HG03097 (cell line): Measurements from ENCODE around the gene PLEK2.
"Not testable (repeated sequence)": the region's sequence is repeated elsewhere in the genome, so short reads cannot be mapped to it uniquely, and the experiment has no call there.

Experiments
- ATAC-seq: cut with Tn5 transposase; IDR thresholded peaks from one replicate; pipeline ENCODE4 v1.9.1; 2021; ENCODE audit not compliant: unreplicated experiment, low FRiP score

PLEK2 gene

GRCh38 chr14:67411820-67412421 is at the start of gene PLEK2:
Gene PLEK2, minus strand, starts transcription at chr14:67412165. Its CDS starts 106 bp downstream, at chr14:67412059.
- ATAC-seq: no peak

DNA sequence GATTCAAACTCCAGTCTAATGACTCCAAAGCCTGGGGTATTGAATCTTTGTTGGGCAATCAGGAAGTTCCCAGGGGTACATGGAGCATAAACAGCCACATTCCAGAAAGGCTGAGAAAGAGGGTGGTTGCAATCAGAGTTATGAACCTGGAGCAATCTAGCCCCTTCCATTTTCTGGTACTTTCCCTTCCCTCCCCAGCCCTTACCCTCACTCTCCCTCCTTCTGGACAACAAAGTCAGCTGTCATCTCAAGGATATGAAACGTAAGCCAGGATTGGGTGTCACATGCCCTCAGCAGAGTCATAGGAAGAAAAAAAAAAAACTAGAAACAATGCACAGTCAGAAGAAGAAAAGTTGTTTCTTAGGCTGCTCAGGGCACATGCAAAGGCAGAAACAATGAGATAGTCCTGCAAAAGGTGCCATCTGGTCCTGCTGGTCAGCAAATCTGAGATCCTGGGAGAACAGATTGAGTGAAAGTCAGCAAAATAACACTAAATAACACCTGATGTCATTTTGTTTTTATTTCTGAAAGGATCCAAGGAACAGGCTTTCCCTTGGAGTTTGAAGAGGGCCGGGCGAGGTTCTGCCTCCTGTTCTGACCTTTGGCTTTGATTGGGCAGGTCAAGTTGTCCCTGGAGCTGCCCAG is 49.5 kb upstream of the PLEK2 start:
- no peak for ATAC-seq

GRCh38 chr14:67459336-67459735 is 47.4 kb upstream of the PLEK2 start:
- ATAC-seq: no peak

- no peak for ATAC-seq
Observed at GRCh38 chr14:67457782-67458181, 45.8 kb upstream of the PLEK2 start.

DNA sequence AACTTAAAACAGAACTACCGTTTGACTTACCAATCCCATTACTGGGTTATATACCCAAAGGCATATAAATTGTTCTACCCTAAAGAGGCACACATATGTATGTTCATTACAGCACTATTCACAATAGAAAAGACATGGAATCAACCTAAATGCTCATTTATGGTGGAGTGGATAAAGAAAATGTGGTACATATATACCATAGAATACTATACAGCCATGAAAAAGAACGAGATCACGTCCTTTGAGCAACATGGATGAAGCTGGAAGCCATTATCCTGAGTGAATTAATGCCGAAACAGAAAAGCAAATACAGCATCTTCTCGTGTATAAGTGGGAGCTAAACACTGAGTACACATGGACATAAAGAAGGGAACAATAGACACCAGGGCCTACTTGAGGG is 44.8 kb upstream of the PLEK2 start:
- no peak for ATAC-seq

- ATAC-seq: no peak
Observed at GRCh38 chr14:67453575-67454300, 41.8 kb upstream of the PLEK2 start.

GRCh38 chr14:67451667-67452066 is 39.7 kb upstream of the PLEK2 start:
- not testable (repeated sequence) for ATAC-seq

DNA sequence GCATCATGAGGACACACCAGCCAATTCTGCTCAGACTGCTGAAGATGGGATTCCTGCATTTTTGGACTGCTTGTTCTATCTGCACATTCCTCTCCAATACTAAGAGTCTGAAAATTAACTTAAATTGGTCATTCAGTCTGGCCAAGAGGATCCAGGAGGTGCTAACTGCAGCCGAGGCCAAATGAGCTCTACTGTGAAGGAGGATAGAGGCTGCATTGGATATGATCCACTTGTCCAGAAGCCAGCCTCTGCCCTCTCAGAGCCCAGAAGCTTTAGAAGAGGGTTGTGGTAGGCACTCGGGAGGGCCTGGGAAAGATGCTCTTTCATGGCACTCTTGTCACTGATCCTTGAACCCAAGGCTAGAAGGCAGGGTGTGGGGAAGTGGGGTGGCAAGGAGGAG is 37.1 kb upstream of the PLEK2 start:
- no peak for ATAC-seq

DNA sequence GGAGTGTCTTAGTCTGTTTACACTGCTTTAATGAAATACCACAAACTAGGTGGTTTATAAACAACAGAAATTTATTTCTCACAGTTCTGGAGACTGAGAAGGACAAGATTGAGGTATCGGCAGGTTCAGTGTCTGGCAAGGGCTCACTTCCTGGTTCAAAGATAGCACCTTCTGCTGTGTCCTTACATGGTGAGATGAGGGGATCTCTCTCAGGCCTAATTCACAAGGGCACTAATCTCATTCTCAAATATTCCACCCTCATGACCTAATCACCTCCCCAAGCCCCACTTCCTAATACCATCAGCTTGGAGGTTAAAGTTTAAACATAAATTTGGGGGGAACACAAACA is 35.0 kb upstream of the PLEK2 start:
- no peak for ATAC-seq

DNA sequence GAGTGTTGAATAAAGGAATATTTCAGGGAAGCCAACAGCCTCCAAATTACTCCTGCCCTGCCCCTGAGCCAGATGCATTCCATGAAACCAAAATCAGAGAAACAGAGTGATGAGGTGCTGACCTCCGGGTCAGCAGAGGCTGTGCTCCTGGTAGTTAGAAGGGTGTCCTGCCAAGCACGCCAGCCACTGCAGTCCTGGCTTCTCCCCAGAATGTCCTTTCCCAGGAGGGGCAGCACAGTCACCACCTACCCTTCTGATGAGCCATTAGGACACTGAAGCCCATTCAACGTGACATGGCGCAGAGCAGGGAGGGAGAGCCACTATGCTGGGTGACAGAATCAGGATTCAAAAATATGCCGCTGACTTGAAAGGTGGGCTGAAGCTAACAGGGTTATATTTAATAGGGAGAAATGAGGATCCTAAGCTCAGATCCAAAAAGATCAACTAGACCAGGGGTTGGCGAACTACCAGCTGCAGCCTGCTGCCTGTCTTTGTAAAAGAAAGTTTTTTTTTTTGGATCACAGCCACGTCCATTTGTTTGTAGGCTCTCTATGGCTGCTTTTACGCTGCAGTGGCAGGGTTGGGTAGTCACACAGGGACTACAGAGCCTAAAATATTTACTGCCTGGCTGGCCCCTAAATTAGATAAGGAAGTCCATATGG is 34.5 kb upstream of the PLEK2 start:
- no peak for ATAC-seq

- no peak for ATAC-seq
Observed at GRCh38 chr14:67444395-67444794, 32.4 kb upstream of the PLEK2 start.

DNA sequence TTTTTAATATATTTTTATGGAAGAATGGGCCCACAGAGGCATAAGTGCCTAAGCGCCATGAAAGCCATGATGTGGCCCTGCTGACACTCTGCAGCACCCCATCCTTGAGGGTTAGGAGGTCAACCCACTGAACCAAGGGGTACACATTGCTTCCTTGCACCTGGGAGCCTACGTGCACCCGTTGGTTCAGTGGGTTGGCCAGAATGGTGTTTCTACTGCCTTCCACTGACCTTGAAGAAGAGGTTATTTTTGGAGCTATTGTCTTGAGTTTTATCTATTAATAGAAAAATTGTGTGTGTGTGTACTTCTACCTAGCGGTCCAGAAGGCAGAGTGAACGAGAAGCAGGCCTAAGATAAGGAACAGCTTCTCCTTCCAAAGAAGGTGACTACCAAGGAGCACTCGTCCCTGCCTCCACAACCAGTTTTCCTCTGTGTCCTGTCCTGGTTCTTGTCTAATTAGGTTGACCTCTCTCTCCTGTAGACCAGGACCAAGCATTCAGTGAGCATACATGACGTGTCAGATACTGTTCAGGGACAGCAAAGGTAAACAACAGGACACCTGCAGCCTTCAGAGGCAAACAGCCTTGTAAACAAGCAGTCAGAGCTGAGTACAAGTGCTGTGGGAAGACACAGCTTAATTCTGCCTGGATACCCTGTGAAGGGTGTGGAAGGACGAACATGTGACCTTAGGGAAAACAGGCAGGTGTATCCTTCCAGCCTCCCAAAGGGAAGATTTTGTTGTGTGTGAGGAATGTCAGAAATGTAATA is 30.4 kb upstream of the PLEK2 start:
- no peak for ATAC-seq

DNA sequence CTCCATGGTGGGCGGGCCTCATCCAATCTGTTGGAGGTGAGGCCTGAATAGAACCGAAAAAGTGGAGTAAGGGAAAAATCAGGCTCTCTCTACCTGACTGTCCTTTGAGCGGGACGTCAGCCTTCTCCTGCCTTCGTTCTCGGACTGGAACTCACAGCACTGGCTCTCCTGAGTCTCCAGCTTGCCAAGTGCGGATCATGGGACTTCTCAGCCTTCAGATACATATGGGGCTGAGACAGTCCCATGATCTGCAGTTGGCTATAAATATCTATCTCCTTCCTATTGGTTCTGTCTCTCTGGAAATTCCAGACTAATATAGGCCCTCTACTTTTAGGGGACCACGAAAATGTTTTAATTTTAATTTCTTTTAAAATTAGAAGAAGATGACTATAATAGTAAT is 29.7 kb upstream of the PLEK2 start:
- no peak for ATAC-seq

DNA sequence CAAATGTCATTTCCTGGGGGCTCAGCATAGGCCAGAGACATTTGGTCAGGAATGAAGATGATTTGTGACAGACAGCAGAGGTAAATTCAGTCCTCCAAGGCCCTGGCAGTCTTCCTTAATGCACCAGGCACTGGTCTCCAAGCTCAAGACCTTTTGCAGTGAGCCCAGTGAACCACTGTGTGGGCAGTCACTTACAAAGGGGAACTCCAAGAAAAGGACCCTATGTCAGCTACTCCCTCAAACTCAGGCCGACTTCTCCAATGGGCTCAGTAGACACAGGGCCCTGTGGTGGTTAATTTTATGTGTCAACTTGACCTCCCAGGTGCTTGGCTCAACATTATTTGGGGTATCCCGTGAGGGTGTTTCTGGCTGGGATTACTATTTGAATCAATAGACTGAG is 29.3 kb upstream of the PLEK2 start:
- no peak for ATAC-seq

DNA sequence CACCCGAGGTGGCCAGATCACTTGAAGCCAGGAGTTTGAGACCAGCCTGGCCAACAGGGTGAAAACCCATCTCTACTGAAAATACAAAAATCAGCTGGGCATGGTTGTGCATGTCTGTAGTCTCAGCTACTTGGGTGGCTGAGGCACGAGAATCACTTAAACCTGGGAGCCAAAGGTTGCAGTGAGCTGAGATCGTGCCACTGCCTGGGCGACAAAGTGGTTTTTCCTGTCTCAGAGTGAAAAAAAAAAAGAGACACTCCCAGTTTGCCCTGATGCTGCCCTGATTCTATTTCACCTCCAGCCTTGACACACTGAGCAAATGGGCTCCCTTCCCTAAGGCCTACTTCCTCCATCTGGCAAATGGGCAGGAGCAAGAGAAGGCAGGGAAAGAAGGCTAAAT is 28.5 kb upstream of the PLEK2 start:
- no peak for ATAC-seq

DNA sequence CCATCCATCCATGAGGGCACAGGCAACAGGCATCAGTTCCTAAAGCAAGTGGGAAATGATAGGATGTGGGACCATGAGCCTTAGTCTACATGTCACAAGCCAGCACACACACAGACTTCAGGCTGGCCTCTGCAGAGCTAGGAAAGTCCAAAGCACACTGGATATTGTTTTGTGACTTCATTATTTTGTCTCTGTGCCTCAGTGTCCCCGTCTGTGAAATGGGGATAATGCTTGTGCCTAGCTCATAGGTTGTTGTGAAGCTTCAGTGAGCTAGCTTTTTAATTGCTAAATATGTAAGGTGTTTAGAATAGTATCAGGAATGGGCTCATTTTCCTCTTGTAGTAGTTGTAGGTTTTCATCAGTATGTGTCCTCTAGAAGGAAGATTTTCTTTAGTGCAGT is 27.0 kb upstream of the PLEK2 start:
- no peak for ATAC-seq

GRCh38 chr14:67436006-67436866 is 24.3 kb upstream of the PLEK2 start:
- no peak for ATAC-seq

GRCh38 chr14:67435603-67436002 is 23.6 kb upstream of the PLEK2 start:
- ATAC-seq: no peak

DNA sequence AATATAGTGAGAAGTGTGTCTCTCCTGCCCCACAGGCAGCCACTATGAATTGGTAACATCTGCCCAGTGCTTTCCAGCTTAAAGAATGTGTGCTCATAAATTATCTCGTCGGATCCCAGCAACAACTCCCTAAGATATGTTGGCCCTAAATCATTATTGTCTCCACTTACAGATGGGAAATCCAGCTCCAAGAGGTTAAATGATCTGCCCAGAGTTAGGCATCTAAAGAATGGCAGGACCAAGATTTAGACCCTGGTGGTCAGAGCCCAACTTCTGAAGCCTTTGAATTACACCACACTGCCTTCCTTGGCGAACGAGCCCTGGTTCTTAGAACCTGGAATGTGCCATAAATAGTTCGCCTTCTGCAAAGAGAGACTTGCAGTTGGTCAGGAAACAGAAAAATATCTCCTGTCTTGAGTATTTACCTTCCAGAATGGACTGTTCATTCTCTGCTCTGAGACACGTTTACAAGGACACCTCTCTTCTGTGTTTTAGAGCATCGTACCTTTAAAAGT is 20.1 kb upstream of the PLEK2 start:
- ATAC-seq: no peak
